HTERT RPE-1 (cell line): ENCODE measurements around the gene MIPOL1.
"Not testable (repeated sequence)": the region's sequence is repeated elsewhere in the genome, so short reads cannot be mapped to it uniquely, and the experiment has no call there.

Experiments
- in situ Hi-C: fragments of 300-500 bp; cut with MboI; formaldehyde crosslinking; loops from 4 replicates; pipeline ENCODE4 v1.14.3; 2020; ENCODE audit warnings: low sequenced_read_pairs

Gene MIPOL1

DNA sequence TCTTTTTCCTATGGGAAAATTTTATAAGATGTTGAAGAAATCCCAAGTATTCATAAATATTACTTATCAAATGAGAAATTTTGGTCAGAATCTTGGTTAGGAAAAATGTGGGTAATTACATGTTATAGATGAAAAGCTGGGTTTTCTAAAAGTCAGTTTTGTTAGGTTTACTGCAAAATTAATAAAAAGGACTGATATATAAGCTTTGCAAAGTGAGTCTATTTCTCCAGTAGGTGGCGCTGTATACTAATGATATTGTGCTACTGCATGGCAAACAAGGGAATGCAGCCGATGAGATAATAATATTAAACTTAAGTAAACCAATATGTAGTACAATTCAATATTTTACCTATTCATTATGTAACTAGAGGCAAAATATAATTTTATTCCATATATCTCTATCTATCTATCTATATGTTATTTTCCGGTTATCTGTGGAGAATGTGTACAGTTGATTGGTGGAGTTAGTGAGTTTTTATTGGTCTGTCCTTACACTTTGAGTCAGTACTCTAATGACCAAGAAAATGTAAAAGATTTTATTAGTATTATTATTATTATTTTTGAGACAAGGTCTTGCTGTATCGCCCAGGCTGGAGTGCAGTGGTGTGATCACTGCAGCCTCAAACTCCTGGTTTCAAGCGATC, 32.9 kb downstream of the MIPOL1 start:
- in situ Hi-C loops, result no loop called here

DNA sequence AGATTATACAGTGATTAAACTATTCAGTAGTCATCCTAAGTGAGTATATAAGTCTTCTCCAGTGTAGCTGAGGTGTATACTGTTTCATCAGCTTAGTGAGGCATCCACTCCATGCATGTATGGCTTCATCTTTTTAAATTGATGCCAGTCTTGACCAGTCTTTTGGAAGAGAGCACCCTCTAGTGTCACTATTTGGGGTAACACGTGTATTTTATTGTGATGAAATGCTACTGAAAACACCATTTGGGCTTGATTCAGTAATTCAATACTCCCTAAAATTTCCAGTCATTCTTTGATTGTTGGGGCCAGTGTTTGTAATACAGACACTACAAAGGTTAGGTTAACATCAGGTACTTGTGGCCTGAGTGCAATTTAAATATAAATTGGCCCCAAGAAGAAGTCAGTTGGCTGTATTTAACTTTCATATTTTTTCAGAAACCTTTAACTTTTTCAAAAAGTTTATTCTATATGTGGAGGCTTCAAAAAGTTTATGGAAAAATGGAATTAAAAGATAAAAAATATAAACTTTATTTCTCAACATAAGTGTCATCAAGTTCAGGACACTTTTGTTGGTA, 35.3 kb downstream of the MIPOL1 start:
- in situ Hi-C loops, result no loop called here

DNA sequence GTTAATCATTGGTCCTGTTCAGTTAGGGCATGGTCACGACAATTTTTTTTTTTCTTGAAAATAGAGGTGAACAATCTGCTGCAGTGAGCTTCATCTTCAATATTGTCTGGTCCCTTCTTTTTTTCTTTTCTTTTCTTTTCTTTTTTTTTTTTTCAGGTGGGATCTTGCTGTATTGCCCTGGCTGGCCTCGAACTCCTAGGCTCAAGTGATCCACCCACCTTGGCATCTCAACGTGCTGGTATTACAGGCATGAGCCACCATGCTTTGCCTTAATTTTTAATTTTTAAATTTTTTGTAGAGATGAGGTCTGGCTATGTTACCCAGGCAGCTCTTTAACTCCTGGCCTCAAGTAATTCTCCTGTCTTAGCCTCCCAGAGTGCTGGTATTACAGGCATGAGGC, 36.5 kb downstream of the MIPOL1 start:
- in situ Hi-C loops, result no loop called here

DNA sequence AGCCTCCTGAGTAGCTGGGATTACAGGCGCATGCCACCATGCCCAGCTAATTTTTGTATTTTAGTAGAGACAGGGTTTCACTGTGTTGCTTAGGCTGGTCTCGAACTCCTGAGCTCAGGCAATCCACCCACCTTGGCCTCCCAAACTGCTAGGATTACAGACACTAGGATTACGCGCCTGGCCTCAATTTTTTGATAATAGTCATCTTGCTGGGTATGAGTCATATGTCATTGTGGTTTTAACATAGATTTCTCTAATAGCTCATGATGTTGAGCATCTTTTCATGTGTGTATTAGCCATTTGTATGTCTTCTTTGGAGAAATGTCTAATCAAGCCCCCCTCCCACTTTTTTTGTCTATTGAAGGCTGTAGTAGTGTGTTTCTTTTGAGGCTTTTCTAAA, 38.3 kb downstream of the MIPOL1 start:
- in situ Hi-C loops, result not testable (repeated sequence)

GRCh38 chr14:37237094-37237493, 39.4 kb downstream of the MIPOL1 start:
- in situ Hi-C loops, result no loop called here

GRCh38 chr14:37237735-37238200, 40.0 kb downstream of the MIPOL1 start:
- in situ Hi-C loops, result no loop called here

- in situ Hi-C loops, result no loop called here
These were observed 43.5 kb downstream of the MIPOL1 start for GRCh38 chr14:37241198-37241597.

DNA sequence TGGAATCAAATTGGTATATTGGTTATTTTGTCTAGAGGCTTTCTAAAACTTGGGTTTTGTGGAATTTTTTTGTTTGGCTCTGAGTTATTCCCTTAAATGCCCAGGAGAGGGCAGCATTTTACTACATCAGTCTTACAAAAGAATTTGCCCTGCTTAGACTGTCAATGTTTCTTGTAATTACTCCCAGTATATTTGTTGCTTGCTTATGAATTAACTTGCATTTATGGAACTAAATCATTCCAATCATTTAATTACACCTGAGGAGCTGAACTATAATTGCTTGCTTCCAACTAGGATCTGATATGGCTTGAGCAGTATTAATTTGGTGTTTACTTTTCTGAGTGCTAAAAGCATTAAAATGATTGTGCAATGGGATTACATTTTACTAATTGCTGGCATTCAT, 48.7 kb downstream of the MIPOL1 start:
- in situ Hi-C loops, result no loop called here

DNA sequence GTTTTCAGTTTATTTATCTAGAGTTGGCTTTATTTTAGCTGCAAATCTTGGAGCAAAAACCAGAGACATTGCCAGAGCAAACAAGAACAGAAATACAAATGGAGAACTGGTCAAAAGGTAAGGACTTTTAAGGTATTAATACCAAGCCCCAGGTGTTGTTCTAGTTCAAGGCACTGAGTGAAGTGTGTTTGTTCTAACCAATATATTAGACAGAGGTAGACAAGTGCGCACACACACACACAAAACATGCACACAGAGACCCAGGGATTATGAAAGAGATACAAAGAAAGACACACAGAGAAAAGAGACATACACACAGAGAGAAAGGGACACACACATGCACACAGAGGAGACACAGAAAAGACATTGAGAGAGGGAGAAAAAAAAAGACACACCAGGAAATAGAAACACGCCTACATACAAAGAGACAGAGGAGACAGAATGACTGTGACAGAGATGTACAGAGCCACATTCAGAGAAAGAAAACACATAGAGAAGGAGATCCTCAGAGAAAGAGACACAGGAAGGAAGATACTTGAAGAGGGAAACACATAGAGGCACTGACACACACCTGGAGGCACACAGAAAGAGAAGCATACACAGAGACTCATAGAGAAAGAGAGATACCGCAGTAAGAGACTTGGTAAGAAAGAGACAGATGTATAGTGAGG, 50.2 kb downstream of the MIPOL1 start:
- in situ Hi-C loops, result no loop called here

DNA sequence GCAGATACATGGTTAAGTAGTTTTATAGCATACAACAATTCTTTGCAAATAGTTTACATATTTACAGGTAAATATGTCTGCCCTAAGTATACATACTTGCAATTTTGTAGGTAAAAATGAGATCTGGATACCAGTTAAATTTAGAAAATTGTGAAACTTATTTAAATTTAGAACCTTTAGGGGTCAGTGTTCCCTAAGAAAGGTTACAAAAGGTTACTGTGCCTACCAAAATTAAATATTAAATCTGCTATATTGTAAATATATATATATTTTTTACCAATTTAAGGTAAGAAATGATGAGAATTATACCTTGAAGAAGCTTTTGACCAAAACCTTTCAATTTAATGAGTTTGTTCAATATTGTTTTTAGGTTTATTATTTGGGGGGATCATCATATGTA, 54.0 kb downstream of the MIPOL1 start:
- in situ Hi-C loops, result no loop called here

DNA sequence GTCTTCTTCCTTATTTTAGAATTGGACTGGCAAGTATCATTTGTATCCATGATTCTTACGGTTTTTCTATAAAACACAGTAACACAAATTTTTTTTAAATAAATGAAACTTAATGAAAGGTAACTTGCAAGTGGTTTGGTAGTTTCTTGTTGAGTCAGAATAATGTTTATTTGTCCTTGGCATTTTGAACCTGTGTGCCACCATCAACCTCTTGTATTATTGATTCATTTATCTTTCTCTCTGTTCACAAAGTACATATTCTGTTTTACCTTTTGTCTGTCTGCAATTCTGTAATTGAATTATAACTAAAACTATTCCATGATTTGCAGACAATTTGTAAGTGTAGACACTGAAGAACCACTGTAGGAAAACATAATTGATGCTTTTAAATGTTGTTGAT, 54.7 kb downstream of the MIPOL1 start:
- in situ Hi-C loops, result no loop called here

GRCh38 chr14:37253905-37254304, 56.2 kb downstream of the MIPOL1 start:
- in situ Hi-C loops, result no loop called here

GRCh38 chr14:37254411-37254947, 56.7 kb downstream of the MIPOL1 start:
- in situ Hi-C loops, result no loop called here

DNA sequence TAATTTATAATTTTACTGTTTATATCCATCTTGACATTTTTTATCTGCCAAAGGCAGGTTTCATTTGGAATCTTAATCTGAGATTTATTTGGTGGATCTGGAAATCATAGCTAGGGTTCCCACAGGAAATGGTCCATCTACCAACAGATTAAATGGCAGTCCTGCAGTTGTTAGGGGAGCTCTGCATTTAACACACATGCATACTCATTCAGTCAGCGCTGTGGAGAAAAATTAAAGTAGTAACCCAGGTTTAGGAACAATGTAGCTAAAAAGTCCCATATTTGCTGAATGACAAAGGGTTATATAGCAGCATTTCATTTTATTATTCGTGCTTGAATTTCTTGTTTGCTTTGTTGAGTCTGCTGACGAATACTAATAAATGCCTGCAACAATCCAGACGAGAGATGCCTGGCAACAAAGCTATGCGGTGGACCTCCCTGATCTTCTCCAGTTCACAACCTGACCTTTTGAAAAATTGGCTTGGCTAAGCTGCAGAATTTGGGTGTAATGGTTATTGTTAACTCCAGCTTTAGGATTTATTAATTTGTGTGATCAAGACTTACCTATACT, 59.8 kb downstream of the MIPOL1 start:
- in situ Hi-C loops, result no loop called here

DNA sequence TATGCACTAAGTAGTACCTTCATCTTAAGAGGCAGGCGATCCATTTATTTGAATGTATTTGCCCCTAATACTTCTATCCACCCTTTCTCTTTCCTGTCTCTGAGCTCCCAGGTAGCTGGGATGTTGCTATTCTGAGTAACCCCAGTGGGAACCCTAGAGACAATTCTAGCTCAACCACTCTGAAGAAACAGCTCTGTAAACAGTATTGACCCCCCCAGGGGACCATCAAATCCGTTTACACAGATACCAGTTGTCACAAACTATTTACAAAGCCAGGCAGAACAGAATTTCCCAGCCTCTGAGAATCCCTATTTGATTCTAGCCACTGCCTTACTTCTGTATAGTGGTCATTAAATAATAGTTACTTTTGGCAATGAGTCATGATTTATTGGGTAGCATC, 64.9 kb downstream of the MIPOL1 start:
- in situ Hi-C loops, result no loop called here

DNA sequence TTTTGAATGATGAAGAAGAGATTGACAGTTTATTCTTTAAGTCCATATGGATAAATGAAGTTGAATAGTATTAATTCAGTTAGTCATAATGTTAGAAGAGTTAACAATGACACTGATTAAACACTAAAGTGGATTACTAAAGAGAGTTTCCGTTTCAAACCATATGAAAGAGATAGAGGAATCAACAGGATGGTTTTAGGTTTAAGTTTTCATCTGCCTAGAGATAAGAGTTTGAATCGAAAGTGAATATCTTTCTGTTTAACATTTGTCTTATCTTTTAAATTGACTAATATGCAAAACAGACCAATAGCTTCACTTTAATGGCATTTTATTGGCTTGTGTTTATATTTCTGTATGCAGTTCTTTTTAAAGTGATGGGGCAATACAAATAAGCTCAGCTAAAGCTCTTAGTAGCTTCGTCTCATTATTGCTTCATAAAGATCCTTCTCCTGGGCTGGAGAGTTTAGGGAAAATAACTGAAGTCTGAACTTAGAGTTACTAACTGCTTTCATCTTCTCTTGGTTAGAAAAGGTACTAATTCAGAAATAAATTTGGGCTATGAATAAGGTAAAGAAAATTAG, 66.0 kb downstream of the MIPOL1 start:
- in situ Hi-C loops, result no loop called here

- in situ Hi-C loops, result no loop called here
These were observed 71.1 kb downstream of the MIPOL1 start for GRCh38 chr14:37268788-37269187.

DNA sequence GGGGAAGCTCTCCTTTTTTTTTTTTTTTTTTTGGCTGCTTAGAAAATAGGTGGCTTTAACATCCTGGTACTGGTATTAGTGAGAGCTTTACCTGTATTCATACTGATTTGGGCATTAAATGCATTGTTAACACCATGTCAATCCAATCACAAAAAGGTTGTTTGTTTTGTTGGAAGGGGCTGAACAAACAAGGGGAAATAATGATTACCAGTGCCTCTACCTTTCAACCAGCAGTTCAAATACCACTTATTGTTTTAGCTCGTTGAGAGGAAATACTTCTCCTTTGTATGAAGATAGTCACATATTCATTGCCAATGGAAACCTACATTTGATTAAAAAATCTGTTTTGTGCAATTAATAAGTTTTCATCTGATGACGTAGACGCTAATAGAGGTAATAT, 72.9 kb downstream of the MIPOL1 start:
- in situ Hi-C loops, result no loop called here

DNA sequence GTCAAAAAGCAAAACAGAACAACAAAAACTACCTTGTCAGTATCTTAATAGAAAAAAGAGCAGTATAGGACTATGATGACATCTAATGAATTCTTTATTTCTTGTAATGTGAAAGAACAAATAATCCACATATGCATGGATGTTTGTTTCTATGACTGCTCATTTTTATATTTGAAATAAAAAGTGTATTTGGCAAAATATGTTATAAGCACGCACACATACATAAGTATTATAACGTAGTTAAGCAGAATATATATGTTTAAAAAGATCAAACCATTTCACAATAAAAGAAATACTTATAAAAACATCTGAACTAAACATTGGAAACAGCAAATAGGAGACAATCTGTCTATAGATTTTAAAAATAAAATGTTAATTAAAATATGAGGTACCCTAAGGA, 74.8 kb downstream of the MIPOL1 start:
- in situ Hi-C loops, result no loop called here

- in situ Hi-C loops, result no loop called here
These were observed 76.9 kb downstream of the MIPOL1 start for GRCh38 chr14:37274652-37275051.

GRCh38 chr14:37275963-37276362, 78.2 kb downstream of the MIPOL1 start:
- in situ Hi-C loops, result no loop called here
